SK-N-SH (cell line): ENCODE measurements around the gene OOSP2.

Experiments
- CTCF ChIP-seq: fragments of 200-600 bp; sonication (generic); IDR thresholded peaks from 2 replicates; pipeline ENCODE4 v1.6.1; 2017; ENCODE audit warnings: antibody characterized with exemption, mild to moderate bottlenecking, moderate library complexity
- EP300 ChIP-seq, 2 experiments: IDR thresholded peaks; 2 replicates each; pipeline versions ENCODE4 v1.4.0 to v1.6.1; 2012; ENCODE audit warnings: borderline replicate concordance in 1 of 2, low read depth in 1 of 2, low read length in 1 of 2
- EZH2phosphoT487 ChIP-seq: fragments of 200-600 bp; sonication (generic); IDR thresholded peaks from 2 replicates; pipeline ENCODE4 v1.6.1; 2017; ENCODE audit warnings: low read depth, mixed run types, mild to moderate bottlenecking, antibody characterized with exemption, moderate library complexity, borderline replicate concordance
- GABPA ChIP-seq: IDR thresholded peaks from 2 replicates; pipeline ENCODE4 v1.4.0; 2012; ENCODE audit warnings: low read depth, mild to moderate bottlenecking
- GATA2 ChIP-seq: sonication (generic); formaldehyde crosslinking; IDR thresholded peaks from 2 replicates; pipeline ENCODE4 v1.5.0; 2020; ENCODE audit warnings: mild to moderate bottlenecking, missing genetic modification reagents
- IRF3 ChIP-seq: fragments of 150-350 bp; IDR thresholded peaks from 2 replicates; pipeline ENCODE4 v1.6.1; 2016; ENCODE audit warnings: mild to moderate bottlenecking, low read depth, low read length
- POLR2AphosphoS5 ChIP-seq: IDR thresholded peaks from 2 replicates; pipeline ENCODE4 v1.6.1; 2012; ENCODE audit warnings: low read depth, low read length
- RAD21 ChIP-seq: IDR thresholded peaks from 2 replicates; pipeline ENCODE4 v1.6.1; 2012; ENCODE audit warnings: mild to moderate bottlenecking, low read length
- REST ChIP-seq: IDR thresholded peaks from 2 replicates; pipeline ENCODE4 v1.6.1; 2012; ENCODE audit warnings: mild to moderate bottlenecking, low read depth, low read length, moderate library complexity
- RFX5 ChIP-seq: IDR thresholded peaks from 2 replicates; pipeline ENCODE4 v1.6.1; 2012; ENCODE audit warnings: mild to moderate bottlenecking, improper control_type of control experiment, low read length
- USF2 ChIP-seq: fragments of 150-350 bp; IDR thresholded peaks from 2 replicates; pipeline ENCODE4 v1.6.1; 2017; ENCODE audit warnings: antibody characterized with exemption, low read length, low read depth, borderline replicate concordance

GRCh38 chr11:60077981-60078380 is 37.8 kb downstream of the OOSP2 start:
- no peak for TF ChIP-seq CTCF
- TF ChIP-seq USF2, result no peak
- no peak for TF ChIP-seq EZH2phosphoT487
- TF ChIP-seq EP300 (IDR thresholded peaks at IDR 0.05; ENCODE audit: borderline replicate concordance in 1 of 2, low read depth in 1 of 2, low read length in 1 of 2), result no peak
- no peak for TF ChIP-seq REST
- no peak for TF ChIP-seq IRF3
- no peak for TF ChIP-seq GATA2 (CRISPR knock-in tag)
- no peak for TF ChIP-seq GABPA
- no peak for TF ChIP-seq POLR2AphosphoS5
- TF ChIP-seq RAD21, result no peak
- TF ChIP-seq RFX5, result no peak
